K562 (cell line): ENCODE results near the gene CCDC78. TPM values are rescaled to one million over a fixed set of nuclear protein-coding genes. Genes with fewer than 3 reads are reported as not detected.

Experiments used
- DNMT1 ChIP-seq: fragments of 450-650 bp; IDR thresholded peaks from 2 replicates; pipeline ENCODE4 v1.6.1; 2016; ENCODE audit warnings: antibody characterized with exemption, mild to moderate bottlenecking
- ETS2 ChIP-seq: IDR thresholded peaks from 2 replicates; pipeline ENCODE4 v1.6.1; 2016; ENCODE audit warnings: borderline replicate concordance, missing genetic modification characterization, mild to moderate bottlenecking, moderate library complexity, missing compliant biosample characterization; ENCODE audit not compliant: poor library complexity, severe bottlenecking
- NONO ChIP-seq, 2 experiments: fragments of 200-400 bp in 1 of 2; fragments of 450-650 bp in 1 of 2; formaldehyde crosslinking in 1 of 2; IDR thresholded peaks; 2 replicates each; pipeline ENCODE4 v1.6.1; 2017; ENCODE audit warnings: low read depth in 2 of 2, mild to moderate bottlenecking in 2 of 2, moderate library complexity in 2 of 2, low read length in 1 of 2
- RBM22 ChIP-seq: fragments of 200-400 bp; formaldehyde crosslinking; IDR thresholded peaks from 2 replicates; pipeline ENCODE4 v1.6.1; 2018; ENCODE audit warnings: low read length, low read depth; ENCODE audit not compliant: poor library complexity, severe bottlenecking
- SNRNP70 ChIP-seq: fragments of 200-400 bp; formaldehyde crosslinking; optimal IDR thresholded peaks from 2 replicates; pipeline ENCODE3; 2017; ENCODE audit warnings: low read depth, low read length
- TCF3 ChIP-seq: sonication (generic); formaldehyde crosslinking; IDR thresholded peaks from 2 replicates; pipeline ENCODE4 v1.4.0; 2020; ENCODE audit warnings: mild to moderate bottlenecking, missing genetic modification reagents
- ZBTB17 ChIP-seq: fragments of 450-650 bp; formaldehyde crosslinking; IDR thresholded peaks from 2 replicates; pipeline ENCODE4 v1.4.0; 2020; ENCODE audit warnings: mild to moderate bottlenecking
- ZNF239 ChIP-seq: fragments of 250-450 bp; sonication (Bioruptor Pico); IDR thresholded peaks from 2 replicates; pipeline ENCODE4 v1.4.0; 2020; ENCODE audit warnings: mild to moderate bottlenecking
- ZNF408 ChIP-seq: fragments of 250-450 bp; sonication (Bioruptor Pico); IDR thresholded peaks from 2 replicates; pipeline ENCODE4 v1.4.0; 2020; ENCODE audit warnings: low read depth, mild to moderate bottlenecking, moderate library complexity
- ZNF586 ChIP-seq: fragments of 450-650 bp; formaldehyde crosslinking; conservative IDR thresholded peaks from 2 replicates; pipeline ENCODE4 v1.4.0; 2020; ENCODE audit warnings: mild to moderate bottlenecking, moderate library complexity
- ZNF764 ChIP-seq: fragments of 250-450 bp; sonication (Bioruptor Pico); IDR thresholded peaks from 2 replicates; pipeline ENCODE4 v1.4.0; 2020; ENCODE audit warnings: low read depth, mild to moderate bottlenecking, moderate library complexity
- polyA plus RNA-seq, 8 experiments: library from polyadenylated mRNA; depleted of rRNA in 4 of 8; stranded (reverse) in 5 of 8; unstranded in 3 of 8; fragments of >200 nt; fragmentation: Nextera tagmentation in 2 of 8; fragmentation: Illumina TruSeq in 1 of 8; extraction: Ambion mirVana in 2 of 8; extraction: Trizol in 1 of 8; gene quantifications; 2 replicates each; pipeline versions ENCODE4 v1.2.1 to v1.2.3, GENCODE V29; 2011 to 2014; ENCODE audit warnings: inconsistent platforms in 1 of 8, missing spikeins in 1 of 8
- total RNA-seq, 7 experiments: library from RNA; depleted of rRNA in 6 of 7; stranded (reverse); fragments of >200 nt in 6 of 7; fragmentation: Illumina TruSeq in 2 of 7; extraction: Trizol in 2 of 7; gene quantifications; 2 replicates each; pipeline versions ENCODE4 v1.2.1 to v1.2.3, GENCODE V29; 2011 to 2021; ENCODE audit warnings: low replicate concordance in 1 of 7
- TF ChIP-seq, protein P1 (sequence below): fragments of 450-650 bp; IDR thresholded peaks from 2 replicates; pipeline ENCODE4 v1.7.1; 2018; ENCODE audit warnings: mild to moderate bottlenecking, low read depth; ENCODE audit not compliant: partially characterized antibody
- TF ChIP-seq, protein P2 (sequence below): fragments of 150-350 bp; IDR thresholded peaks from 2 replicates; pipeline ENCODE4 v1.6.1; 2014; ENCODE audit warnings: low read depth, mild to moderate bottlenecking, low read length, borderline replicate concordance
- TF ChIP-seq, protein P3 (sequence below): sonication (generic); formaldehyde crosslinking; IDR thresholded peaks from 2 replicates; pipeline ENCODE4 v1.8.0; 2022; ENCODE audit warnings: mild to moderate bottlenecking, missing genetic modification reagents

The CCDC78 gene
- total and polyA plus RNA-seq, 9 of the 15 experiments (the other 6 are each of a cell fraction or from before 2014, with no cell fraction given): 0.24 to 17.7 (median 2.9) TPM

DNA sequence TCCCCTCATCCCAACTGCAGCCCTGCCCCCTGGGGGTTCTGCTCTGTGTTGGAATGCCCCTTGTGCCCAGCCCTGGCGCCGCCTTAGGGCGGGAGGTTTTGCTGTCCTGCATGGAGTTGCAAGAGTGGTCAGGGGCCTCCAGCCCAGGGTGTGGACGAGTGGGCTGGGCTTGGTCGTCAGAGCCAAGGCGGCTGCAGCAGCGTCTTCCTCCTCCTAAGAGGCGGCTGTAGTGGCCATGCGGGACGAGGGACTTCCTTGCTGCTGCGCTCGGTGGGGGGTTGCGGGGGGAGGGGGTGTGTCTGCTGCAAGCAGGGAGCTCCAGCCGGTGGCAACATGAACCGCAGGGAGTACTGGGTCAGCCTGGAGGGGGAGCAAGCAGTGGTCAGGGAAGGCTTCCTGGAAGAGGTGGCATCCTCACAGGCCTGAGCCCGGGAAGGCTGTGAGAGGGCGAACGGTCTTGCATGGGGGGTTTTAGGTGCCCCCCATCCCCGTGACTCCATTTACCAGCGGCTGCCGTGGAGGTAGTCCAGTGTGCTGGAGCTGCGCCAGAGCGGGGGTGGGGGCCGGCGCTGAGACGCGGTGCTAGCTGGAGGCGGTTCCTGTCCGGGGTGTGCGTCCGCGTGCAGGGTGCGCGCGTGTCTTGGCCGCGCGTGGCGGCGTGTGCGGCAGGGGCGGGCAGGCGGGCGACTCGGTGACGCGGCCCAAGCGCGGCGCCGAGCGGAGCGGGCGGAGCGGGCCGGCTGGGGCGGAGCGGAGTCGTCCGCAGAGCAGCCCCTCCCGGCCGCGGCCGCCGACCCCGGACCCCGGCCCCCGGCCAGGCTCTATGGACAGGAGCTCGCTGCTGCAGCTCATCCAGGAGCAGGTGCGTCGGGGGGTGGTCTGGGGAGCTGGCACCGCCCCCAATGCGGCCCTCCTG, 51.0 kb downstream of the CCDC78 start, which contains the start of gene RHBDL1 (continued):
- TF ChIP-seq, protein P1, sequence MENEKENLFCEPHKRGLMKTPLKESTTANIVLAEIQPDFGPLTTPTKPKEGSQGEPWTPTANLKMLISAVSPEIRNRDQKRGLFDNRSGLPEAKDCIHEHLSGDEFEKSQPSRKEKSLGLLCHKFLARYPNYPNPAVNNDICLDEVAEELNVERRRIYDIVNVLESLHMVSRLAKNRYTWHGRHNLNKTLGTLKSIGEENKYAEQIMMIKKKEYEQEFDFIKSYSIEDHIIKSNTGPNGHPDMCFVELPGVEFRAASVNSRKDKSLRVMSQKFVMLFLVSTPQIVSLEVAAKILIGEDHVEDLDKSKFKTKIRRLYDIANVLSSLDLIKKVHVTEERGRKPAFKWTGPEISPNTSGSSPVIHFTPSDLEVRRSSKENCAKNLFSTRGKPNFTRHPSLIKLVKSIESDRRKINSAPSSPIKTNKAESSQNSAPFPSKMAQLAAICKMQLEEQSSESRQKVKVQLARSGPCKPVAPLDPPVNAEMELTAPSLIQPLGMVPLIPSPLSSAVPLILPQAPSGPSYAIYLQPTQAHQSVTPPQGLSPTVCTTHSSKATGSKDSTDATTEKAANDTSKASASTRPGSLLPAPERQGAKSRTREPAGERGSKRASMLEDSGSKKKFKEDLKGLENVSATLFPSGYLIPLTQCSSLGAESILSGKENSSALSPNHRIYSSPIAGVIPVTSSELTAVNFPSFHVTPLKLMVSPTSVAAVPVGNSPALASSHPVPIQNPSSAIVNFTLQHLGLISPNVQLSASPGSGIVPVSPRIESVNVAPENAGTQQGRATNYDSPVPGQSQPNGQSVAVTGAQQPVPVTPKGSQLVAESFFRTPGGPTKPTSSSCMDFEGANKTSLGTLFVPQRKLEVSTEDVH: peak; percentile 49
- TF ChIP-seq NONO (IDR thresholded peaks at IDR 0.05; ENCODE audit: low read depth in 2 of 2, low read length in 1 of 2) (no peak), ZNF586 (CRISPR knock-in tag) (0 out of 2 replicates have a peak, but pooled peaks have one; percentile 3), ZNF408 (no peak), SNRNP70 (no peak), ZNF239 (CRISPR knock-in tag) (no peak), DNMT1 (no peak), ETS2 (tag) (no peak), TCF3 (CRISPR knock-in tag) (no peak), RBM22 (peak; percentile 77), ZBTB17 (CRISPR knock-in tag) (0 out of 2 replicates have a peak, but pooled peaks have one; percentile 53), ZNF764 (CRISPR knock-in tag) (no peak)
- TF ChIP-seq, protein P2, sequence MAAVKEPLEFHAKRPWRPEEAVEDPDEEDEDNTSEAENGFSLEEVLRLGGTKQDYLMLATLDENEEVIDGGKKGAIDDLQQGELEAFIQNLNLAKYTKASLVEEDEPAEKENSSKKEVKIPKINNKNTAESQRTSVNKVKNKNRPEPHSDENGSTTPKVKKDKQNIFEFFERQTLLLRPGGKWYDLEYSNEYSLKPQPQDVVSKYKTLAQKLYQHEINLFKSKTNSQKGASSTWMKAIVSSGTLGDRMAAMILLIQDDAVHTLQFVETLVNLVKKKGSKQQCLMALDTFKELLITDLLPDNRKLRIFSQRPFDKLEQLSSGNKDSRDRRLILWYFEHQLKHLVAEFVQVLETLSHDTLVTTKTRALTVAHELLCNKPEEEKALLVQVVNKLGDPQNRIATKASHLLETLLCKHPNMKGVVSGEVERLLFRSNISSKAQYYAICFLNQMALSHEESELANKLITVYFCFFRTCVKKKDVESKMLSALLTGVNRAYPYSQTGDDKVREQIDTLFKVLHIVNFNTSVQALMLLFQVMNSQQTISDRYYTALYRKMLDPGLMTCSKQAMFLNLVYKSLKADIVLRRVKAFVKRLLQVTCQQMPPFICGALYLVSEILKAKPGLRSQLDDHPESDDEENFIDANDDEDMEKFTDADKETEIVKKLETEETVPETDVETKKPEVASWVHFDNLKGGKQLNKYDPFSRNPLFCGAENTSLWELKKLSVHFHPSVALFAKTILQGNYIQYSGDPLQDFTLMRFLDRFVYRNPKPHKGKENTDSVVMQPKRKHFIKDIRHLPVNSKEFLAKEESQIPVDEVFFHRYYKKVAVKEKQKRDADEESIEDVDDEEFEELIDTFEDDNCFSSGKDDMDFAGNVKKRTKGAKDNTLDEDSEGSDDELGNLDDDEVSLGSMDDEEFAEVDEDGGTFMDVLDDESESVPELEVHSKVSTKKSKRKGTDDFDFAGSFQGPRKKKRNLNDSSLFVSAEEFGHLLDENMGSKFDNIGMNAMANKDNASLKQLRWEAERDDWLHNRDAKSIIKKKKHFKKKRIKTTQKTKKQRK: no peak
- TF ChIP-seq, protein P3, sequence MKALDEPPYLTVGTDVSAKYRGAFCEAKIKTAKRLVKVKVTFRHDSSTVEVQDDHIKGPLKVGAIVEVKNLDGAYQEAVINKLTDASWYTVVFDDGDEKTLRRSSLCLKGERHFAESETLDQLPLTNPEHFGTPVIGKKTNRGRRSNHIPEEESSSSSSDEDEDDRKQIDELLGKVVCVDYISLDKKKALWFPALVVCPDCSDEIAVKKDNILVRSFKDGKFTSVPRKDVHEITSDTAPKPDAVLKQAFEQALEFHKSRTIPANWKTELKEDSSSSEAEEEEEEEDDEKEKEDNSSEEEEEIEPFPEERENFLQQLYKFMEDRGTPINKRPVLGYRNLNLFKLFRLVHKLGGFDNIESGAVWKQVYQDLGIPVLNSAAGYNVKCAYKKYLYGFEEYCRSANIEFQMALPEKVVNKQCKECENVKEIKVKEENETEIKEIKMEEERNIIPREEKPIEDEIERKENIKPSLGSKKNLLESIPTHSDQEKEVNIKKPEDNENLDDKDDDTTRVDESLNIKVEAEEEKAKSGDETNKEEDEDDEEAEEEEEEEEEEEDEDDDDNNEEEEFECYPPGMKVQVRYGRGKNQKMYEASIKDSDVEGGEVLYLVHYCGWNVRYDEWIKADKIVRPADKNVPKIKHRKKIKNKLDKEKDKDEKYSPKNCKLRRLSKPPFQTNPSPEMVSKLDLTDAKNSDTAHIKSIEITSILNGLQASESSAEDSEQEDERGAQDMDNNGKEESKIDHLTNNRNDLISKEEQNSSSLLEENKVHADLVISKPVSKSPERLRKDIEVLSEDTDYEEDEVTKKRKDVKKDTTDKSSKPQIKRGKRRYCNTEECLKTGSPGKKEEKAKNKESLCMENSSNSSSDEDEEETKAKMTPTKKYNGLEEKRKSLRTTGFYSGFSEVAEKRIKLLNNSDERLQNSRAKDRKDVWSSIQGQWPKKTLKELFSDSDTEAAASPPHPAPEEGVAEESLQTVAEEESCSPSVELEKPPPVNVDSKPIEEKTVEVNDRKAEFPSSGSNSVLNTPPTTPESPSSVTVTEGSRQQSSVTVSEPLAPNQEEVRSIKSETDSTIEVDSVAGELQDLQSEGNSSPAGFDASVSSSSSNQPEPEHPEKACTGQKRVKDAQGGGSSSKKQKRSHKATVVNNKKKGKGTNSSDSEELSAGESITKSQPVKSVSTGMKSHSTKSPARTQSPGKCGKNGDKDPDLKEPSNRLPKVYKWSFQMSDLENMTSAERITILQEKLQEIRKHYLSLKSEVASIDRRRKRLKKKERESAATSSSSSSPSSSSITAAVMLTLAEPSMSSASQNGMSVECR (CRISPR knock-in tag): peak; percentile 79
